ENCODE results near the gene F2R.
"Not testable (repeated sequence)": the region's sequence is repeated elsewhere in the genome, so short reads cannot be mapped to it uniquely, and the experiment has no call there.

F2R gene

DNA sequence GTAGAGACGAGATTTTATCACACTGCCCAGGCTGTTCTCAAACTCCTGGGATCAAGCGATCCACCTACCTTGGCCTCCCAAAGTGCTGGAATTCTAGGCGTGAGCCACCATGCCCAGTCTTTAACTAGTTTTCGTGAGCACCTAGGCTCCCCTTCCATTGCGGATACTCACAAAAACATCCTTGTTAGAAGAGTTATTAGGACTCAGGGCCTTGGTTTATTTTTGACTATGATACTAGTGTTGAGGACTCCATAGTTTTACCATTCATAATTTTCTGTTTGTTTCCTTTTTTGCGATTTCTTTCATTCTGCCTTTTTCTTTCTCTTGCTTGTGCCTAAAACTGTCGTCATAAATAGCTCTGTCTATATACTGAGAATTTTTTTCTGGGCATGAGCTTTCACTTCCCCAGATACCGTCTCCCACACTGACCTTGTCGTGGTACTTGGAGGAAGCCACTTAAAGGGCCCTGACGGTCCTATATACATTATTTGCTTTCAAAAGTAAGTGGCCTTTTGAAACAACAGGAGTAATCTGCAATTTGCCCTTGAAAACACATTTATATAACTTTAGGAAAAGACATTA is 5.2 kb downstream of the F2R start:
- DNase-seq = no peak

DNA sequence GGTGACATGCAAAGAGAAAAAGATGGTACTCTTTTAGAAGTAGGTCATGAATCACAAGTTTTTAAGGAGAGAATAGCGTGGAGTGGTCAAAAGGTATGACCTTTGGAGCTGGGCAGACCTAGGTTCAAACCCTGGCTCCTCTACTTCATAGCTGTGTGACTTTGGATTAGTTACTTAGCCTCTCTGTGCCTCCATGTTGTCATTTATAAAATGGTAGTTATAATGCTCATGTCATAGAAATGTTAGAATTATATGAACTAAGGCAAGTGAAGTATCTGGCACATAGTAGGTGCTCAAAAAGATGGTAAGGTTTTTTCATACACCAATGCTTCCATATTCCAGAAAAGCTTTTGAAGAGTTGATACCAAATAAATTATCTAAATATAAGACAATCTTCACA is 7.3 kb downstream of the F2R start:
- no peak for DNase-seq

- DNase-seq = no peak
Observed at GRCh38 chr5:76723906-76724305, 8.0 kb downstream of the F2R start.

DNA sequence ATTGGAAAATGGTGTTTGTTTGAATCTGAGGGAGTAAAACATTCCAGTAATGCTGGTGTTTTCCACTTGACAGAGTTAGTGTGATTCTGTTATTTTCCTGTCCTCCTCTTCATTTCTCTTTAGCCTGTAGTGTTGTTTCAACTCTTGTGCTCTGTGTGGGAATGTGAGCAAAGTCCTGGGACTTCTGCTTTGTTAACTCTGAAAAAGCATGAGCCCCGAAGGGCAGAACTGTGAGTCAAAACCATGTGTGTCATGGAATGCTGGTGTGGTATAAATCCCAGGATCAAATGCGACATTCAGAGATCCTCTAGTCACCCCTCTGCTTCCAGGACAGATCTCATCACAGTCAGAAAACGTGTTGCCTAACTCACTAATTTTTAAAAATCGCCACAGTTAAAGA is 8.9 kb downstream of the F2R start:
- DNase-seq = no peak

GRCh38 chr5:76728965-76729364 is 13.0 kb downstream of the F2R start:
- no peak for DNase-seq

GRCh38 chr5:76729373-76730290 is 13.7 kb downstream of the F2R start:
- no peak for DNase-seq

DNA sequence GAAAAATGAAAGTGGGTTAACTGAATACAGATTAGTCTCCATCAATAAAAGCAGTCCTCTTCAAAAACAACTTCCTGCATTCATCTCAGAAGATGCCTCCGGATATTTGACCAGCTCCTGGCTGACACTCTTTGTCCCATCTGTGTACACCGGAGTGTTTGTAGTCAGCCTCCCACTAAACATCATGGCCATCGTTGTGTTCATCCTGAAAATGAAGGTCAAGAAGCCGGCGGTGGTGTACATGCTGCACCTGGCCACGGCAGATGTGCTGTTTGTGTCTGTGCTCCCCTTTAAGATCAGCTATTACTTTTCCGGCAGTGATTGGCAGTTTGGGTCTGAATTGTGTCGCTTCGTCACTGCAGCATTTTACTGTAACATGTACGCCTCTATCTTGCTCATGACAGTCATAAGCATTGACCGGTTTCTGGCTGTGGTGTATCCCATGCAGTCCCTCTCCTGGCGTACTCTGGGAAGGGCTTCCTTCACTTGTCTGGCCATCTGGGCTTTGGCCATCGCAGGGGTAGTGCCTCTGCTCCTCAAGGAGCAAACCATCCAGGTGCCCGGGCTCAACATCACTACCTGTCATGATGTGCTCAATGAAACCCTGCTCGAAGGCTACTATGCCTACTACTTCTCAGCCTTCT is 16.6 kb downstream of the F2R start:
- DNase-seq = no peak

DNA sequence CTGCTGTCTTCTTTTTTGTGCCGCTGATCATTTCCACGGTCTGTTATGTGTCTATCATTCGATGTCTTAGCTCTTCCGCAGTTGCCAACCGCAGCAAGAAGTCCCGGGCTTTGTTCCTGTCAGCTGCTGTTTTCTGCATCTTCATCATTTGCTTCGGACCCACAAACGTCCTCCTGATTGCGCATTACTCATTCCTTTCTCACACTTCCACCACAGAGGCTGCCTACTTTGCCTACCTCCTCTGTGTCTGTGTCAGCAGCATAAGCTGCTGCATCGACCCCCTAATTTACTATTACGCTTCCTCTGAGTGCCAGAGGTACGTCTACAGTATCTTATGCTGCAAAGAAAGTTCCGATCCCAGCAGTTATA is 17.1 kb downstream of the F2R start:
- no peak for DNase-seq

DNA sequence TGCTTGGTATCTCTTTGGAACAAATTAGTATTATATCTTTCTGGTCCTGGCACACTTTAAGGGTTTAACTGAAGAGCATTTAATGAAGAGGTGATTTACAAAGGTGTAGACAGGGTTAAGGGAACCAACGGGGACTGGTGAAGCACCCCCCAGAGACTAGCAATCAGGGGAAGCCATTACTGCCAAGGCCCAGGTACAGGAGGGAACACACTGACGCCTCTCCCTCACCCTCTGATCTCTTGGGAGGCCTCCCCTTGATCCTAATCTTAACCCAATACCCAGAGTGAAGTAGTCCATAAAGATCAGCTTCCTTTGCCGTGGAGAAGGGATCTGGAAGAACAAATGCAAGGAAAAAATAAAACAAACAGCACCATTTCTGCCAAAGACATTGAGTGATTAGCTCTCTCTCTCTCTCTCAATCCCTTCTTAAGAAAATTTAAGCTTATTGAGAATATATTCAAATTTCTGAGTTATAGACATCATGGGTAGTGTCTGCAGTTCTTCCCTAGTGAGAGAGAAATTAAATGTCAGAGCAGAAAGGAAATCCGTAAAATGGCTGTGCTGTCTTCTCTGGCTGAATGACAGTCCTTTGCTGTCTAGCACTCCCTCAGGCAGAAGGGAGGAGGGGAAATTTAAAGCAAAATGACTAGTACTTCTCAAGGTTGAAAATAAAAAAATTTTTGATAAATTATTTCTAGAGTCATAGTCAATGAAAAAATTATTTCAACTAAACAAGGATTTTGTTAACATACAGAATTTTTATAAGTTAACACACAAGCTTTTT is 20.0 kb downstream of the F2R start:
- DNase-seq = no peak

GRCh38 chr5:76736679-76737556 is 21.0 kb downstream of the F2R start:
- no peak for DNase-seq

GRCh38 chr5:76737846-76738245 is 21.9 kb downstream of the F2R start:
- no peak for DNase-seq

GRCh38 chr5:76741506-76741905 is 25.6 kb downstream of the F2R start:
- DNase-seq = not testable (repeated sequence)

DNA sequence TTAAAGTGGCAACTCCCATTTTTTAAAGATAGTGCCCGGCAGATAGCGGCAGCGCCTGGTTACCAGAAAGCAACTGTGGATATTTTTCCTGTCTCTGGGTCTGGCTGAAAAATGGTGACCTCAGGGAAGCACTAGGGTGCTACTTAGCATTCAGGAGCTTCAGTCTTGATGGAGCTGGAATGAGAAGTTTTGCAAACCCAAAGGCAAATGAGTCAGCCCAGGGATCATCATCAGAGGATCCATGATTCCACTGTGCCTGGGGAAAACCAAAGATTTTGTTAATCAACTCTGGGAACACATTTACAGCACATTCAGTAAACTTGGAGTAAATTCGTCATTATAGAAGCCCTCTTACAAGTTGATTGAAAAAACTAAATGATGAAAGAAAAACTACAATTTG is 26.7 kb downstream of the F2R start:
- no peak for DNase-seq

DNA sequence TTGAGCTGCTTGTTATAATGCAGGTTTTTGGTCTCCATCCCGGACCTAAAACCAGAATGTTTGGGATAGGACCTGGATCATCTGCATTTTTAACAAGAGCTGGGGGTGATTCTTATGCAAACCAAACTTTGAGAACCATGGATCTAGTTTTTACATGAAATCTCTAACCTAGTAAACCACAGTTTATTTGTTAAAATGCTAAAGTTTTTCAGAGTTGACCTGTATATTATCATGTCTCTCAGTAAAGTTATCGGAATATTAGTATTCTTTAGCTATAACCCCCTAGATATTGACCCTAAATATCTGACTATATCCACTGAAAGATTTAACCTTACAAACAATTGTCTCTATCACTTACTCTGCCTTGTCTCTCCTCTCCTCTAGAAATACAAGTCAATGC is 28.7 kb downstream of the F2R start:
- DNase-seq = no peak

DNA sequence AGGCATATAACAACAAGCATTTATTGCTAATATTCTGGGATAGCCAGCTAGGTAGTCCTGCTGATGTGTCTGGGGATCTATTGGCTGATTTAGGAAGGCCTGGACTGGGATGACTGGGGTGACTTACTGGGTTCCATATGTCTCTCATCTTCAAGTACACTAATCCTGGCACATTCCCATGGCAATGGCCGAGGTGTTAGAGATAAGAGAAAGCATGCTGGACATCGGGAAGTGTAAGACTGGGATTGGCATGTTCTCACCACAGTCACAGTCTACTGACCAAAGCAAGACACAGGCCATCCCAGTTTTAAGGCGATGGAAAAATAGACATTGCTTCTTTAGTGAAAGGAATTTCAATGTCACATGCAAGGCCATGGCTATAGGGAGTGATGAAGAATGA is 29.7 kb downstream of the F2R start:
- no peak for DNase-seq

- DNase-seq = no peak
Observed at GRCh38 chr5:76746677-76747076, 30.8 kb downstream of the F2R start.

GRCh38 chr5:76747706-76748105 is 31.8 kb downstream of the F2R start:
- DNase-seq = no peak

DNA sequence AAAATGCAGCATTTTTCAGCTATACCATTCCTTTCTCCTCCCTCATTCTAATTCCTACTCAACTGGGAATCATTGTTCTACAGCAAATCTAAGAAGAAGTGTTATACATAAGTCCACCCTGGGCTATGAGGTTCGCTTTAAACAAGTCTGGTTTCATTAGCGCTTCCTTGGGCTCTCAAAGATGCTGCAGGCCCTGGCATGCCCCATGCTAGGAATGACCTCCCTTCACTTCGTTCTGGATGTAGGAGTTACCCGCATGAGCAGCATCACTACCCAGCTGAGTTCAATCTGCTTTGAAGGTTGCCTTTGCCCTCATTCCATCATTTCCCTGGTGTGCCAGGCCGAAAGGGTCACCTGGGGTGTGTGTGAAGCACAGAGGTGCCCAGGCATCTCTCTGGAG is 35.4 kb downstream of the F2R start:
- no peak for DNase-seq

DNA sequence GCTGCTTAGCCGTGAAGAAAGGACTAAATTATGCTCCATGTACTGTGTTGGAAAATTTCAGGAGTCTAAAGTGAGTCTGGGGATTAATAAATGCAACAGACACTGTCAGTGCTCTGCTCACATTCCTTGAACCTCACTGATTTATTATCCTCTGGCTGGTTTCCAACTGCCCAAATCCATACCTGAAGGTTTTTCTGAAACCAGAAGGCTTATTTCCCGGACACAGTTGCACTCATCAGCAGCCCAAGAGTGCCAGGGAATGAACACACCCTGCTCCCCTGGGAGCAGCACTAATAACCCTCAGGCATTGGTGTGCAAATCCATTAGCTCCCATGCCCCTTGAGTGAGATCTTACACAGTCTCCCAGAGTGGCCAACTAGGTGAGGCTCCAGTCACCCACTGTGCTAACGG is 38.7 kb downstream of the F2R start:
- no peak for DNase-seq

DNA sequence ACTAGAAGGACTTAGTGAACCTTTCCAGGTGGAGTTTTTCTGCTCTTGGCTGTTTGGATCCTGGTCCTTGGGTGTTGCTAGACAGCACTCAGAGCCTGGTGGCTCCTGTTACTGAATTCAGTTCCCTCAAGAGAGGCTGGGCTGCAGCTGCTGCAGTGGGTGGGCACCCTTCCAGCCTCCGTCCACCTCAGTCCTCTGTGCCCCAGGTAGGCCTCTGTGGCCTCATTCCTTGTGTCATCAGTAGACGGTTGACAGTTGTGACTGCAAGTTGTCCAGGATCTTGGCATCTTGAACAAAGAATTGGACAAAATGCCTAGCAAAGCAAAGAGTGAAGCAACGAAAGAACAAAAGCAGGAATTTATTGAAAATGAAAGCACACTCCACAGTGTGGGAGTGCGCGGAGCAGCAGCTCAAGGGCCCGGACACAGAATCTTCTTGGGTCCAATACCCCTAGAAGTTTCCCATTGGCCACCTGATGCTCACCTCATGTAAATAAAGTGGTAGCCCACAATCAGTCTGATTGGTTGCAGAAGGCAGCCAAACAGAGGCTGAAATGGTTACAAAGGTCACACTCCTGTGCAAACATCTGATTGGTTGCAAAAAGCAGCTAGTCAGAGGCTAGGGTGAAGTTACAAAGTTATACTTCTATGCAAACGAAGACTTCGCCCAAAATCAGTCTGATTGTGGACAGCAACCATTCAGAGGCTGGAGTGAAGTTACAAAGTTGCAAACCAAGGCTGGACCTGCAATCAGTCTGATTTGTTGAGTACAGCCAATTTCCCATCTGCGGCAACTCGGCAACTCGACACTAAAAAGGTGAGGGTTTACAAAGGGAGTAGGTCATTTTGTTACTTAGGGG is 40.1 kb downstream of the F2R start:
- no peak for DNase-seq

DNA sequence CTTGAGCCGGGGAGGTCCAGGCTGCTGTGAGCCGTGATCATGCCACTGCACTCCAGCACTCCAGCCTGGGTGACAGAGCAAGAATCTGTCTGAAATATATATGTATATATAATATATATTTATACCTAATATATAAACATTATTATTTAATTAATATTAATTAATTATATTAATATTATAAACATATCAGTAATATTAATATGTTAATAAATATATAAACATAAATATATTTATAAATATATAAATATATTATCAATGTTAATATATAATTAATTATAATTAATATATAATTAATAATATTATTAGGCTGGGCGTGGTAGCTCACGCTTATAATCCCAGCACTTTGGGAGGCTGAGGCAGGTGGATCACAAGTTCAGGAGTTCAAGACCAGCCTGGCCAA is 41.1 kb downstream of the F2R start:
- no peak for DNase-seq
